Peyer's patch (tissue), 4 donors: ENCODE data around the gene DLGAP4. TPM values are rescaled to one million over a fixed set of nuclear protein-coding genes. Genes with fewer than 3 reads are reported as not detected.

Source experiments
- DNase-seq, 3 donors: peaks; one replicate each; pipeline ENCODE4 v3.0.0-alpha.2; 2017 to 2019
- H3K27ac ChIP-seq, 4 donors: fragments of 200-600 bp; sonication (generic); one replicate each; pipeline ENCODE4 v1.5.1; 2016 to 2019
- H3K27me3 ChIP-seq, 2 donors: fragments of 200-600 bp; sonication (generic); one replicate each; pipeline ENCODE4 v1.5.1; 2019
- H3K36me3 ChIP-seq, 3 donors: fragments of 200-600 bp; sonication (generic); one replicate each; pipeline ENCODE4 v1.5.1; 2016 to 2019
- H3K4me1 ChIP-seq, 4 donors: fragments of 200-600 bp; sonication (generic); one replicate each; pipeline ENCODE4 v1.5.1; 2016 to 2019
- H3K4me3 ChIP-seq, 4 donors: fragments of 200-600 bp; sonication (generic); 1 replicate in 3 of 4; 2 replicates in 1 of 4; pipeline ENCODE4 v1.5.1; 2016 to 2019; ENCODE audit warnings: mild to moderate bottlenecking in 1 of 4
- H3K9me3 ChIP-seq, 4 donors: fragments of 200-600 bp; sonication (generic); one replicate each; pipeline ENCODE4 v1.5.1; 2016 to 2019; ENCODE audit warnings: mild to moderate bottlenecking in 1 of 4
- POLR2A ChIP-seq, 2 donors: fragments of 450-650 bp; IDR thresholded peaks; one replicate each; pipeline ENCODE4 v1.5.1; 2017; ENCODE audit warnings: antibody characterized with exemption in 2 of 2, mild to moderate bottlenecking in 2 of 2, moderate library complexity in 2 of 2
- total RNA-seq, 4 donors: library from RNA; depleted of rRNA; stranded (reverse); fragments of >200 nt; gene quantifications; one replicate each; pipeline ENCODE4 v1.1.0, GENCODE V29; 2016
- TF ChIP-seq, protein P1 (sequence below), 6 experiments: fragments of 450-650 bp in 4 of 6; fragments of 200-600 bp in 2 of 6; sonication (generic) in 1 of 6; IDR thresholded peaks; one replicate each; pipeline ENCODE4 v1.5.1; 2017 to 2019; ENCODE audit warnings: antibody characterized with exemption in 6 of 6, mild to moderate bottlenecking in 3 of 6, moderate library complexity in 1 of 6

DLGAP4 gene
- total RNA-seq, 4 donors from 2014 or later = 44.5 to 70.1 (median 59.0) TPM

DNA sequence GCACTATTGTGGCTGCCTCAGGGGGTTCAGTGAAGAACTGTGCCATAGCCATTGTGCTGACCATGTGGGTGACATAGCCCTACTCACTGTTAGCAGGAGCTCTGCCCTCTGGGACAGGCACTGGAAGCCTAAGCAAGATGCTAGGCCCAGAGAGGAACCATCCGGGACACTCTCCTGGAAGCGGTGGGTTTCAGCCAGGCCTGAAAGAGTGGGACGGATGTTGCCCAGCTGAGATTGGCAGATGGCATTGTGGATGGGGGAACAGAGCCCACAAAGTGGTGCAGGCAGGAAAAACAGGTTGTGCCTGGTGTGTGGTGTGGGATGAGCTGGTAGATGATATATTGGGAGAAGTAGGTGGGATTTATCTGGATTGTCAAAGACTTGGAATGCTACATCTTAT, 40.1 kb downstream of the DLGAP4 start:
- H3K9me3 ChIP-seq = no peaks in the 10 kb centered on the region
- H3K27ac ChIP-seq = no peak overlapping the region
- DNase-seq = no peak
- H3K27me3 ChIP-seq = no peaks in the 10 kb centered on the region
- no peak overlapping the region for H3K4me3 ChIP-seq
- no peaks in the 10 kb centered on the region for H3K36me3 ChIP-seq
- TF ChIP-seq POLR2A (IDR thresholded peaks at IDR 0.05) = no peak
- TF ChIP-seq, protein P1, sequence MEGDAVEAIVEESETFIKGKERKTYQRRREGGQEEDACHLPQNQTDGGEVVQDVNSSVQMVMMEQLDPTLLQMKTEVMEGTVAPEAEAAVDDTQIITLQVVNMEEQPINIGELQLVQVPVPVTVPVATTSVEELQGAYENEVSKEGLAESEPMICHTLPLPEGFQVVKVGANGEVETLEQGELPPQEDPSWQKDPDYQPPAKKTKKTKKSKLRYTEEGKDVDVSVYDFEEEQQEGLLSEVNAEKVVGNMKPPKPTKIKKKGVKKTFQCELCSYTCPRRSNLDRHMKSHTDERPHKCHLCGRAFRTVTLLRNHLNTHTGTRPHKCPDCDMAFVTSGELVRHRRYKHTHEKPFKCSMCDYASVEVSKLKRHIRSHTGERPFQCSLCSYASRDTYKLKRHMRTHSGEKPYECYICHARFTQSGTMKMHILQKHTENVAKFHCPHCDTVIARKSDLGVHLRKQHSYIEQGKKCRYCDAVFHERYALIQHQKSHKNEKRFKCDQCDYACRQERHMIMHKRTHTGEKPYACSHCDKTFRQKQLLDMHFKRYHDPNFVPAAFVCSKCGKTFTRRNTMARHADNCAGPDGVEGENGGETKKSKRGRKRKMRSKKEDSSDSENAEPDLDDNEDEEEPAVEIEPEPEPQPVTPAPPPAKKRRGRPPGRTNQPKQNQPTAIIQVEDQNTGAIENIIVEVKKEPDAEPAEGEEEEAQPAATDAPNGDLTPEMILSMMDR (IDR thresholded peaks at IDR 0.05) = no peak
- no peaks in the 10 kb centered on the region for H3K4me1 ChIP-seq

GRCh38 chr20:36349384-36350170, 43.4 kb downstream of the DLGAP4 start:
- TF ChIP-seq, protein P1 (IDR thresholded peaks at IDR 0.05) = no peak
- no peak for TF ChIP-seq POLR2A (IDR thresholded peaks at IDR 0.05)
- no peak overlapping the region for H3K4me3 ChIP-seq
- H3K4me1 ChIP-seq = no peaks in the 10 kb centered on the region
- H3K27me3 ChIP-seq = no peaks in the 10 kb centered on the region
- H3K9me3 ChIP-seq = no peaks in the 10 kb centered on the region
- DNase-seq = no peak
- H3K36me3 ChIP-seq = no peaks in the 10 kb centered on the region
- no peak overlapping the region for H3K27ac ChIP-seq

DNA sequence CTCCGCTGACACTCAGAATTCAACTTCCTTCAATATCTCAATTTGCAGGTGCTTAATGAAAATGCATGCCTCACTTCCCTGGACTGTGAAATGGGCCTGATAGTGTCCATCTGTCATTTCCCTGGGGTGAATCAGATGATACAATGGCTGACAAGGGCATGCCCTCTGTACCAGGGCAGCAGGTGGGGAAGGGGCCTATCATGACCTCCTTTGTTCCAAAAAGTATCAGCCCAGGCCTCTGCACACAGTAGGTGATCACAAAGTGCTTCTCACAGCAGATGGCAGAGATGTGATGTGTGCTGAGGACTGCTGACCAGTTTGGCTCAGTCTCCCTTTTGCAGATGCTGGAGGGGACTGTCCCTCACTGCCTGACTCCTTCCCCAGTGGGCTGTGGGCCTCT, 44.3 kb downstream of the DLGAP4 start:
- Histone ChIP-seq H3K9me3 (no peaks in the 10 kb centered on the region), H3K27ac (no peak overlapping the region), H3K27me3 (no peaks in the 10 kb centered on the region), H3K4me1 (no peaks in the 10 kb centered on the region), H3K36me3 (no peaks in the 10 kb centered on the region), H3K4me3 (no peak overlapping the region)
- DNase-seq = no peak
- no peak for TF ChIP-seq POLR2A (IDR thresholded peaks at IDR 0.05)
- TF ChIP-seq, protein P1 (IDR thresholded peaks at IDR 0.05) = no peak

DNA sequence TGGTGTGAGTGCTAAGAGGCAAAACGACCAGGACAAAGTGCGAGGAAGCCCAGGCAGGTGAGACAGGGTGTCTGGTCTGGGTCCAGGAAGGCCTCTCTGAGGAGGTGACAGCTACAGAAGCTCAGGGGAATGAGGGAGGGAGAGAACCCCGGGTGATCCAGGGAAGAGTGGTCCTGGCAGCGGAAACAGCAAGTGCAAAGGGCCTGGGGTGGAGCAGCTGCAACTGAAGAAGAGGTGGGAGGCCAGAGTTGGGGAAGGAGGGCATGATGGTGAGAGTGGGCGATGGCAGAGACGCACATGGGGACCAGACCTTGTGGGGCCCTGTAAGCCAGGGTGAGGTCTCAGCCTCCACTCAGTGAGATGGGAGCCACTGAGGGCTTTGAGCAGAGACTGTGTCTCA, 45.8 kb downstream of the DLGAP4 start:
- H3K4me1 ChIP-seq = no peaks in the 10 kb centered on the region
- no peak for DNase-seq
- H3K9me3 ChIP-seq = no peaks in the 10 kb centered on the region
- no peaks in the 10 kb centered on the region for H3K36me3 ChIP-seq
- TF ChIP-seq, protein P1 (IDR thresholded peaks at IDR 0.05) = no peak
- no peak overlapping the region for H3K27ac ChIP-seq
- no peaks in the 10 kb centered on the region for H3K27me3 ChIP-seq
- H3K4me3 ChIP-seq = no peak overlapping the region

DNA sequence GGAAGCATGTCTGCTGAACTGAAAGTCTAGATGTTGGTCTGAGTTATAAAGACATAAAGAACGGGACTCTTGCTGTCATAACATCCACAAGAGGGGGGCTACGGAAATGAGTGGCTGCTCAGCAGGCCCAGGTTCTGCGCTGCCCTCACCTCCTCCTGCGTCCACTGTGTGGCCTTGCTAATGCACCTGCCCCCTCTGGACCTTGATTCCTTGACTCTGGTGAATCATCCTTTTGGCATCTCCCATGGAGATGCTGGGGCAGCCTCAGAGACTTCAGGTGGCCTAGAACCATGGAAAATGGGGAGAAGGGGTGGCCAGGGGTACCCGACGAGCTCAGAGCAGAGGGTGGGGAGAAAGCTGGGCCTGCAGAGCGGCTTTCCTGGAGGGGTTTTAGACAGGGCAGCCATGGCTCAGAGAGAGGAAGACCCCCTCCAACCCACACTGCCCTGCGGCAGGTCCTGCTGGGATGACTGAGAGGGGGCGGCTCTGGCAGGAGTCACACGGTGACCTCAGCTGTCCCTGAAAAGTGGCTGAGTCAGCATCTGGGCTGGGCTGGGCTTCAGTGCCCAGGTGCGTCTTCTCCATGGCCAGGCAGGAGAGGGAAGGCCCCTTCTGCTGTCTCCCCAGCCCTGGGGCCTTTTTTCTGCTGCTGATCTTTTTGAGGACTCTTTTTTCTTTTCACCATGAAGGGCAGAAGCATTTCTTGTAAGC, 46.9 kb downstream of the DLGAP4 start:
- H3K27me3 ChIP-seq = no peaks in the 10 kb centered on the region
- TF ChIP-seq, protein P1 (IDR thresholded peaks at IDR 0.05) = no peak
- no peak for TF ChIP-seq POLR2A (IDR thresholded peaks at IDR 0.05)
- no peaks in the 10 kb centered on the region for H3K36me3 ChIP-seq
- H3K9me3 ChIP-seq = no peaks in the 10 kb centered on the region
- no peak overlapping the region for H3K4me3 ChIP-seq
- DNase-seq = peak in 1 of 3 donors; percentile 24
- H3K4me1 ChIP-seq = no peaks in the 10 kb centered on the region
- H3K27ac ChIP-seq = no peak overlapping the region
